ENCODE results near the gene PCDHA9. TPM values are rescaled to one million over a fixed set of nuclear protein-coding genes. Genes with fewer than 3 reads are reported as not detected.

Gene PCDHA9
- total and polyA plus RNA-seq, 2 of the 4 experiments (the other 2 are of a cell fraction), result under 0.01 TPM; not detected in 1

DNA sequence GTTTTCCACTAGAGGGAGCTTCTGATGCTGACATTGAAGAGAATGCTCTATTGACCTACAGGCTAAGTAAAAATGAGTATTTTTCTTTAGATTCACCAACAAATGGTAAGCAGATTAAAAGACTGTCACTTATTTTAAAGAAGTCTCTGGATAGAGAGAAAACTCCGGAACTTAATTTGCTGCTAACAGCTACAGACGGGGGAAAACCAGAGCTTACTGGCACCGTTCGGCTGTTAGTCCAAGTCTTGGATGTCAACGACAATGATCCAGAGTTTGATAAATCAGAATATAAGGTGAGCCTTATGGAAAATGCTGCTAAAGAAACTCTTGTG lies 21.3 kb downstream of the PCDHA9 start:
- H3K27me3 ChIP-seq (ENCODE audit: control insufficient read depth, insufficient read depth, low read length), result no peaks in the 10 kb centered on the region
- CTCF ChIA-PET, result no interaction called here

More for the DNA sequence above, 21.3 kb downstream of the PCDHA9 start:
- Histone ChIP-seq H3K4me3 (ENCODE audit: insufficient read depth, low read depth, low read length) (no peak overlapping the region), H3K9me1 (ENCODE audit: insufficient read depth, low read length) (no peaks in the 10 kb centered on the region), H2BK15ac (ENCODE audit: low read depth, low read length) (no peak overlapping the region), H3K79me1 (ENCODE audit: low read depth in 1 of 2, low read length in 2 of 2) (no peaks in the 10 kb centered on the region), H4K20me1 (ENCODE audit: insufficient read depth, low read length) (no peaks in the 10 kb centered on the region), H2AK5ac (ENCODE audit: low read depth, low read length) (no peak overlapping the region), H2AK9ac (replicated peaks; ENCODE audit: low read depth, low read length, poor library complexity) (no peak overlapping the region), H3K4ac (ENCODE audit: low read depth, low read length) (no peak overlapping the region), H3K27ac (ENCODE audit: insufficient read depth, low read length) (no peak overlapping the region), H3K4me1 (ENCODE audit: control insufficient read depth, insufficient read depth, low read length) (no peaks in the 10 kb centered on the region), H3K36me3 (ENCODE audit: control insufficient read depth, insufficient read depth, low read length) (no peaks in the 10 kb centered on the region), H3K56ac (ENCODE audit: extremely low read depth, insufficient read depth, low read length) (no peak overlapping the region), H3K18ac (ENCODE audit: low read depth, low read length) (no peak overlapping the region), H4K8ac (ENCODE audit: low read depth in 2 of 2, low read length in 2 of 2) (no peak overlapping the region), H4K5ac (ENCODE audit: low read depth, low read length) (no peak overlapping the region), H3K14ac (replicated peaks; ENCODE audit: low read depth, low read length) (no peak overlapping the region), H3K9ac (ENCODE audit: low read depth, low read length) (no peak overlapping the region), H2BK5ac (ENCODE audit: low read depth, low read length, poor library complexity, severe bottlenecking) (no peak overlapping the region), H2AFZ (replicated peaks; ENCODE audit: low read length, poor library complexity) (no peak overlapping the region), H4K91ac (ENCODE audit: insufficient read depth, low read depth, low read length) (no peak overlapping the region), H3K9me3 (ENCODE audit: control insufficient read depth, insufficient read depth, low read length) (peaks cover 18% of the 10 kb centered on the region), H3K23ac (ENCODE audit: low read depth, low read length) (no peak overlapping the region), H3K4me2 (ENCODE audit: low read depth, low read length) (no peak overlapping the region), H2BK20ac (ENCODE audit: low read depth, low read length) (no peak overlapping the region), H2BK120ac (ENCODE audit: low read depth, low read length) (no peak overlapping the region)
- in situ Hi-C loops (cut with MboI; ENCODE audit: low sequenced_read_pairs), result no loop called here
- dilution Hi-C loops (cut with HindIII; ENCODE audit: low sequenced_read_pairs, unreplicated experiment), result no loop called here
- intact Hi-C loops (cut with micrococcal nuclease), result no loop called here
- no peak for ATAC-seq (ENCODE audit: low read depth)
- WGBS, 2 experiments (ENCODE audit: extremely low coverage in 2 of 2, insufficient read length in 1 of 2), result 54% methylated on average over 4 of the region's 5 CpGs; no CpG with 5 or more reads in 1 of the 2 experiments
- no TSS peak for BruUV-seq (replicated peaks)
- TF ChIP-seq, protein P1, sequence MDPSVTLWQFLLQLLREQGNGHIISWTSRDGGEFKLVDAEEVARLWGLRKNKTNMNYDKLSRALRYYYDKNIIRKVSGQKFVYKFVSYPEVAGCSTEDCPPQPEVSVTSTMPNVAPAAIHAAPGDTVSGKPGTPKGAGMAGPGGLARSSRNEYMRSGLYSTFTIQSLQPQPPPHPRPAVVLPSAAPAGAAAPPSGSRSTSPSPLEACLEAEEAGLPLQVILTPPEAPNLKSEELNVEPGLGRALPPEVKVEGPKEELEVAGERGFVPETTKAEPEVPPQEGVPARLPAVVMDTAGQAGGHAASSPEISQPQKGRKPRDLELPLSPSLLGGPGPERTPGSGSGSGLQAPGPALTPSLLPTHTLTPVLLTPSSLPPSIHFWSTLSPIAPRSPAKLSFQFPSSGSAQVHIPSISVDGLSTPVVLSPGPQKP (IDR thresholded peaks at IDR 0.05; ENCODE audit: borderline replicate concordance, low read depth, low read length), result no peak
- TF ChIP-seq BHLHE40 (IDR thresholded peaks at IDR 0.05; ENCODE audit: low read depth, low read length), result no peak
- TF ChIP-seq CHD1 (IDR thresholded peaks at IDR 0.05; ENCODE audit: low read depth, low read length), result no peak
- TF ChIP-seq CEBPB (IDR thresholded peaks at IDR 0.05; ENCODE audit: low read depth, low read length), result no peak
- DNase-seq, result no peak
- POLR2A ChIA-PET (ENCODE audit: unreplicated experiment), result no interaction called here
